DOHH2 (cell line): ENCODE data around the gene FRS3.

Experiments used
- H3F3A ChIP-seq: fragments of 200-600 bp; sonication (generic), shearing (Covaris generic); 2 replicates; pipeline ENCODE4 v1.6.0; 2016; ENCODE audit warnings: antibody characterized with exemption, mild to moderate bottlenecking; ENCODE audit not compliant: control insufficient read depth, insufficient read depth
- H3K27ac ChIP-seq: fragments of 200-600 bp; sonication (generic); 2 replicates; pipeline ENCODE4 v1.5.1; 2014; ENCODE audit warnings: low read depth, mild to moderate bottlenecking, low read length, moderate library complexity
- H3K27me3 ChIP-seq: fragments of 200-600 bp; sonication (generic); 2 replicates; pipeline ENCODE4 v1.6.1; 2014; ENCODE audit warnings: mild to moderate bottlenecking, low read length, mixed read lengths; ENCODE audit not compliant: control insufficient read depth
- H3K36me3 ChIP-seq: fragments of 200-600 bp; sonication (generic); 2 replicates; pipeline ENCODE4 v1.6.1; 2014; ENCODE audit warnings: mild to moderate bottlenecking, low read length, moderate library complexity, mixed read lengths; ENCODE audit not compliant: control insufficient read depth
- H3K4me1 ChIP-seq: fragments of 200-600 bp; sonication (generic); 2 replicates; pipeline ENCODE4 v1.6.1; 2014; ENCODE audit warnings: mild to moderate bottlenecking, low read length, mixed read lengths; ENCODE audit not compliant: control insufficient read depth
- H3K4me2 ChIP-seq: fragments of 200-600 bp; sonication (generic); 2 replicates; pipeline ENCODE4 v1.6.0; 2014; ENCODE audit warnings: mild to moderate bottlenecking, low read length, moderate library complexity
- H3K4me3 ChIP-seq: fragments of 200-600 bp; sonication (generic); 2 replicates; pipeline ENCODE4 v1.5.1; 2014; ENCODE audit warnings: mild to moderate bottlenecking, low read length, mixed read lengths
- H3K79me2 ChIP-seq: fragments of 200-600 bp; sonication (generic); 2 replicates; pipeline ENCODE4 v1.6.1; 2014; ENCODE audit warnings: mild to moderate bottlenecking, low read length, mixed read lengths; ENCODE audit not compliant: control insufficient read depth
- H3K9me2 ChIP-seq: fragments of 200-600 bp; sonication (generic); replicated peaks from 2 replicates; pipeline ENCODE4 v1.6.1; 2014; ENCODE audit warnings: mild to moderate bottlenecking, low read length, mixed read lengths; ENCODE audit not compliant: control insufficient read depth
- H3K9me3 ChIP-seq: fragments of 200-600 bp; sonication (generic); 2 replicates; pipeline ENCODE4 v1.6.1; 2014; ENCODE audit warnings: antibody characterized with exemption, low read length, mixed read lengths; ENCODE audit not compliant: control insufficient read depth, insufficient read depth
- H4K20me1 ChIP-seq: fragments of 200-600 bp; sonication (generic); 2 replicates; pipeline ENCODE4 v1.6.0; 2014; ENCODE audit warnings: low read depth, mild to moderate bottlenecking, antibody characterized with exemption, low read length, moderate library complexity; ENCODE audit not compliant: control insufficient read depth, insufficient read depth
- EZH2phosphoT487 ChIP-seq: fragments of 200-600 bp; sonication (generic); IDR thresholded peaks from 2 replicates; pipeline ENCODE4 v1.6.1; 2017; ENCODE audit warnings: borderline replicate concordance, mild to moderate bottlenecking, antibody characterized with exemption, low read length, moderate library complexity, mixed read lengths
- TF ChIP-seq, protein P1 (sequence below): fragments of 200-600 bp; sonication (generic); IDR thresholded peaks from one replicate; pipeline ENCODE4 v1.5.1; 2014; ENCODE audit warnings: antibody characterized with exemption, mild to moderate bottlenecking, low read depth, low read length; ENCODE audit not compliant: poor library complexity, severe bottlenecking

FRS3 gene

DNA sequence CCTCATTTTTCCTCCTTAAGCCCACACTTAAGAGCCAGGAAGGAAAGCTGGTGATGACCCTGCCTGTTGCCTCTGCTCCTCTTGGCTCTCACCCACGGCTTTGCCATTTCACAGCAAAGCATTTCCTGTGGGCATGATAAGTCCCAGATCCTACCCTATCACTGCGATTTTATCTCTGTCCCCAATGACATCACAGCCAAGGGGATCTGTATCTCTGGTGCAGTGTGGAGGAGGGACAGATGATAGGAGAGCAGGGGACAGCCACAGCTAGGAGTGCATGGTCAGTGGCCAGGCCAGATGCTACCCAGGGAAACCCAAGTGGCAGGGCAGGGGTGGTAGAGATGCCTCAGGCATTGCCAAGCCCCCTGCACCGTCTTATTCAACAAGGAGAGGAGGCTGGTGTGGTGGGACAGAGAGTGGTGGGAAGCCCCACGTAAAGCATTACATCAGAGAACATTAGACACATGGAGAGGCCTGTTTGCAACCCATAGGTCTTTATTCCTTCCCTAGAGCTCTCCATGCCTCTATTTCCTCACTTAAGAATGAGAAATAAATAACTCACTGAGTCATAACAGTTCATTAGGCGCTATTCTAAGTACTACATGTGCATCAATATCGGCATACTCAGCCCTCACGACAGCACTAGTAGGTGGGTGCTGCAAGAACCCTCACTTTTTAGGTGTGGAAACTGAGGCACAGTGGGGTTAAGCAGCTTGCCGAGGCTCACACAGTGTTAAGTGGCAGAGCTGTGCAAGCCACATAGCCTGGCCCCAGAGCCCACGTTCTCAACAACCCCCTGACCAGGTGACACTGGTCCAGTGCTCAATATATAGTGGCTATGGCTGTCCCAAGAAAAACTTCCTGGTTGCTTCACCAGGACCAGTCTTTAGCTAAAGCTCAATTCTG is 48.9 kb downstream of the FRS3 start:
- H3K36me3 ChIP-seq, result peaks cover 38% of the 10 kb centered on the region
- H3K27ac ChIP-seq, result no peak overlapping the region
- H3K27me3 ChIP-seq, result no peaks in the 10 kb centered on the region
- no peaks in the 10 kb centered on the region for H3K9me2 ChIP-seq
- H3K4me2 ChIP-seq, result peak overlapping the region; percentile 98
- peaks cover 79% of the 10 kb centered on the region for H3K4me1 ChIP-seq
- peaks cover 3% of the 10 kb centered on the region; the same call in 1 of the 2 replicates for H3F3A ChIP-seq
- TF ChIP-seq, protein P1, sequence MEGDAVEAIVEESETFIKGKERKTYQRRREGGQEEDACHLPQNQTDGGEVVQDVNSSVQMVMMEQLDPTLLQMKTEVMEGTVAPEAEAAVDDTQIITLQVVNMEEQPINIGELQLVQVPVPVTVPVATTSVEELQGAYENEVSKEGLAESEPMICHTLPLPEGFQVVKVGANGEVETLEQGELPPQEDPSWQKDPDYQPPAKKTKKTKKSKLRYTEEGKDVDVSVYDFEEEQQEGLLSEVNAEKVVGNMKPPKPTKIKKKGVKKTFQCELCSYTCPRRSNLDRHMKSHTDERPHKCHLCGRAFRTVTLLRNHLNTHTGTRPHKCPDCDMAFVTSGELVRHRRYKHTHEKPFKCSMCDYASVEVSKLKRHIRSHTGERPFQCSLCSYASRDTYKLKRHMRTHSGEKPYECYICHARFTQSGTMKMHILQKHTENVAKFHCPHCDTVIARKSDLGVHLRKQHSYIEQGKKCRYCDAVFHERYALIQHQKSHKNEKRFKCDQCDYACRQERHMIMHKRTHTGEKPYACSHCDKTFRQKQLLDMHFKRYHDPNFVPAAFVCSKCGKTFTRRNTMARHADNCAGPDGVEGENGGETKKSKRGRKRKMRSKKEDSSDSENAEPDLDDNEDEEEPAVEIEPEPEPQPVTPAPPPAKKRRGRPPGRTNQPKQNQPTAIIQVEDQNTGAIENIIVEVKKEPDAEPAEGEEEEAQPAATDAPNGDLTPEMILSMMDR, result no peak
- TF ChIP-seq EZH2phosphoT487, result no peak
- H3K9me3 ChIP-seq, result no peaks in the 10 kb centered on the region
- H4K20me1 ChIP-seq, result no peaks in the 10 kb centered on the region
- peak overlapping the region; percentile 96 for H3K4me3 ChIP-seq
- peaks cover 79% of the 10 kb centered on the region for H3K79me2 ChIP-seq

- H3K4me1 ChIP-seq, result peaks cover 88% of the 10 kb centered on the region
- H3K4me3 ChIP-seq, result 0 out of 2 replicates have a peak overlapping the region, but pooled peaks have one; percentile 10
These were observed 50.1 kb downstream of the FRS3 start for GRCh38 chr6:41729624-41730023.

GRCh38 chr6:41728954-41729353 is 50.7 kb downstream of the FRS3 start:
- H3K4me2 ChIP-seq, result peak overlapping the region; percentile 98
- TF ChIP-seq, protein P1, result no peak
- TF ChIP-seq EZH2phosphoT487, result no peak

More at GRCh38 chr6:41729624-41730023, 50.1 kb downstream of the FRS3 start:
- Histone ChIP-seq H3K9me2 (no peaks in the 10 kb centered on the region), H3K4me2 (peak overlapping the region; percentile 98), H3K79me2 (peaks cover 90% of the 10 kb centered on the region), H3K36me3 (peaks cover 38% of the 10 kb centered on the region), H3K27ac (no peak overlapping the region), H3F3A (peaks cover 3% of the 10 kb centered on the region; the same call in 1 of the 2 replicates), H3K9me3 (no peaks in the 10 kb centered on the region), H4K20me1 (no peaks in the 10 kb centered on the region), H3K27me3 (no peaks in the 10 kb centered on the region)
- TF ChIP-seq, protein P1, result no peak
- TF ChIP-seq EZH2phosphoT487, result no peak

More at GRCh38 chr6:41728954-41729353, 50.7 kb downstream of the FRS3 start:
- Histone ChIP-seq H4K20me1 (no peaks in the 10 kb centered on the region), H3K9me3 (no peaks in the 10 kb centered on the region), H3F3A (peaks cover 4% of the 10 kb centered on the region; the same call in 1 of the 2 replicates), H3K36me3 (peaks cover 41% of the 10 kb centered on the region), H3K79me2 (peaks cover 96% of the 10 kb centered on the region), H3K4me3 (no peak overlapping the region), H3K9me2 (no peaks in the 10 kb centered on the region), H3K27me3 (no peaks in the 10 kb centered on the region), H3K27ac (no peak overlapping the region), H3K4me1 (peaks cover 94% of the 10 kb centered on the region)
